GM21529 (cell line): ENCODE data around the gene KIF21B.

ENCODE experiments used
- ATAC-seq: cut with Tn5 transposase; IDR thresholded peaks from one replicate; pipeline ENCODE4 v1.9.1; 2021; ENCODE audit not compliant: unreplicated experiment

The KIF21B gene

GRCh38 chr1:201044119-201044518 lies 20.6 kb upstream of the KIF21B start:
- ATAC-seq: no peak

DNA sequence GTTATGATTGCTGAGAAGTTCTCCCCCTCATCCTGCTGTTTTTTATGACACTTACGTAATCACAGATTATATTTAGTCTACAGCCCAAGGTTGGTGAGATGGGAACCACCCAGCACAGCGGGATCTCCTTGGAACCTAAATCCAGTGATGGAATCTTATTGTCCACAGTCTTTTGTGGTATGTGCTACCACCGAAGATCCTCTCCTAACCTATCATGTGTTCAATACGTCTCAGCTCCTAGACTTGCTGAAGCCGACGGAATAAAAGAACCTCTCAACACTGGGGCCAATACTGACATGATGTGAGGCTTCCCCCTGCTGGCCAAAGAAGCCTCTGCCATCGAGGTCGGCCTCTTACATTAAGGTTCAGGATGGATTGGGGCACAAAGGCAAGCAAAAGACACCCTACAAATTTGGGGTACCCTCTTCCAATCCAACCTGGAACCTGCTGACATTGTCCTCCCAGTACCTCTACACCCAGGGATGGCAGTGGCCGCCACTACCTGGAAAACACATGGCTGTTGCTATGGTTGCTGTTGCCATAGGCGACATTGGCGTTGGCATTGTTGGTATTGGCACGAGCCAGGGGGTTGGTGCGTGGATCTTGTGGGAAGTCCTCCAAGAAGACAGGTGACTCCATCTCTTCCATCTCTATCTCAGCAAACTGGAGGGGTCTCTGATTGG lies 19.4 kb upstream of the KIF21B start:
- ATAC-seq: peak; percentile 86

DNA sequence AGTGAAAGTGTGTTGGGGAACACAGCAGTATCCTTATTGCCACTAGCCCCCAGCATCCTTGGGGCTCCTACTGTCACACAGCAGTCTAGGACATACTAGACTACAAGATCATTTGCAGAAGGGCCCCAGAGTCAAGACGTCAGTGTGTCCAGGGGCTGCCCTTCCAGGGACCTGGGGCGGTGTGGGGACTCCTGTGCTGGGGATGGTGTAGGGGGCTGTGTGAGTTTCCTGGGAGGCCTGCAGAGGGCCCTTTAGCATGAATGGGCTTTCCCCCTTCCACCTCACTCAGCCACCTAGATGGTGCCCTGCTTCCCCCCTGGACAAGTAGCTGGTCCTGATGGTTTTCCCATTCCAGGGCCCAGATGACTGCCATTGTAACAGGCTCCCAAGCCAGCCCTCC lies 17.5 kb upstream of the KIF21B start:
- no peak for ATAC-seq

- ATAC-seq: no peak
Observed at GRCh38 chr1:201039876-201040275, 16.4 kb upstream of the KIF21B start.

GRCh38 chr1:201039418-201039817 lies 15.9 kb upstream of the KIF21B start:
- ATAC-seq: no peak

GRCh38 chr1:201038186-201038876 lies 14.8 kb upstream of the KIF21B start:
- no peak for ATAC-seq

DNA sequence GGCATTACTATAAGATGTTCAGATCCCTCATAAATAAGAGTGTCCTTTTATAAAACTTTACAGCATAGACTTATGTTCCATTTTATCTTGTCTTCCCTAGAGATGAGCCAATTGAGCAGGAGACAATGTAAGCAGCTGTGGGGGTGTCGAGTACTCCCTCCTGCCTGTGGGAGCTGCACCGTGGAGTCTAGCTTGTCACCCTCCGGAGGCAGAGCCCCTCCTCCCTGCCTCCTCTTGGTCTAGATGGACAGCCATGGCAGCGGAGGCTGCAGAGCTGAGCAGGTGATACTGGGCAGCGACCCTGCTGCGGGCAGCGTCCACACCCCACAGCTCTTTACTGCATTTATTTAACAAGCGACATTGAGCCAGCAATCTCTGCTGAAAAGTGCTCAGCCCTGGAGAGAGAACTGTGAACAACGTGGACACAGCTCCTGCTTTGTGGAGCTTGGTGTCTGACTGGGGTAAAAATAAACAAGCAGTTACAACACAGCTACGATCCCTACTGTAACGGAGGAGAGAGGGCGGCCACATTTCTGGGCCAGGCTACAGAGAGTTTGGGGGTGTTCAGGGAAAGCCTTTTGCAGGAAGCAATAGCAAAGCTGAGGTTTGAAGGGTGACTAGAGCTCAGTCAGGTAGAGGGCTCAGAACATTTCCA lies 12.8 kb upstream of the KIF21B start:
- ATAC-seq: no peak

DNA sequence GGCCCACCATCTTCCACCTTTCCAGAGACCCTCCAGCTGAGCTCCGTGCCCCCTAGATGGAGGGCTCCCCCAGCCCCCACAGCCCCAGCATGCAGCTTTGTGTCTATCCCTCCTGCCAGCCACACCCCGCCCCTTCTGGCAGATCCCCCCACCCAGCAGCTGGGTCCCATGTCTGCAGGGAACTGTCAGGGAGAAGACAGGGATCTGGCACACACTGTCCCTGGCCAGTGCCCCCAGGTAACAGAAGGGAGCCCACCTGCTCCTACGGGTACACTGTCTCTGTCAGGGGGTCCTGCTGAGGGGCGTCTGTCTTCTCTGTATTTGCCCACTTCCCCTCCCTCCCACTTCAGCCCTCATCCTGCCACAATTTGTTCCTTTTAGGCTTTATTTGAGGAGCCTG lies 11.2 kb upstream of the KIF21B start:
- ATAC-seq: no peak

GRCh38 chr1:201032408-201032807 lies 8.9 kb upstream of the KIF21B start:
- ATAC-seq: no peak

DNA sequence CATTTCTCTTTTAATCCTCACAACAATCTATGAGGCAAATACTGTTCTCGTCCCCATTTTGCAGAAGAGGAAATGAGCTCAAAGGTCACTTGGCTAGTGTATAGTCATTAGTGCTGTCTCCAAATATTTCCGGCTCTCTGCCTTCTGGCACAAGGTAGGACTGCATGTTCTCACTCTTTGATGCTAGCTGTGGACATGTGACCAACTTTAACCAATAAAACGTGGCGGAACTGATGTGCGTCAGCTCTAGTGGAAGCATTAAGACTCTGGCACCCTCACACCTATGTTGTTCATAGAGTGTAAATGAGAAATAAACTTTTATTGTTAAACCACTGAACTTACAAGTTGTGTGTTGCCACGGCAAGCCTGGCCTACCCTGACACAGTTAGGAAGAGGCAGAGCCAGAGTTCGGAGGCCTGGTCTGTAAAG lies 5.0 kb upstream of the KIF21B start:
- no peak for ATAC-seq

GRCh38 chr1:201026836-201027235 lies 3.3 kb upstream of the KIF21B start:
- no peak for ATAC-seq

GRCh38 chr1:201026234-201026633 lies 2.7 kb upstream of the KIF21B start:
- no peak for ATAC-seq

- peak; percentile 35 for ATAC-seq
Observed at GRCh38 chr1:201025571-201026002, 2.1 kb upstream of the KIF21B start.

- no peak for ATAC-seq
Observed at GRCh38 chr1:201024625-201024998, 1.1 kb upstream of the KIF21B start.

- no peak for ATAC-seq
Observed at GRCh38 chr1:201023920-201024624, 558 bp upstream of the KIF21B start.

GRCh38 chr1:201022820-201023516 lies 546 bp downstream of the KIF21B start:
- no peak for ATAC-seq

DNA sequence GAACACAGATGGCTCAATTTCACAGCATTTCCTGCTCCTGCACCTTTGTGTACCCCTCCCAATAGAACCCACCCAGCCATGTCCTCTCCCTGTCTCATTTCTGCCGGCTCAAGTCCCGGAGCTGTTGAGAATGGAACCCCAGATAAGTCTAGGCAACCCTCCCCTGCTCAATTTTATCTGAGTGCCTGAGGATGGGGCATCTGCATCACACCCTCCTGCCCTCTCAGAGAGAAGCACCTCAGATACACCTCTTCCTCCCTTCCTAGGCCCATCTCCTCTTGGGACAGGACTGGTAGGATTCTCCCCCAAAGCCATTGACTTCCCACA lies 1.1 kb downstream of the KIF21B start:
- ATAC-seq: no peak

DNA sequence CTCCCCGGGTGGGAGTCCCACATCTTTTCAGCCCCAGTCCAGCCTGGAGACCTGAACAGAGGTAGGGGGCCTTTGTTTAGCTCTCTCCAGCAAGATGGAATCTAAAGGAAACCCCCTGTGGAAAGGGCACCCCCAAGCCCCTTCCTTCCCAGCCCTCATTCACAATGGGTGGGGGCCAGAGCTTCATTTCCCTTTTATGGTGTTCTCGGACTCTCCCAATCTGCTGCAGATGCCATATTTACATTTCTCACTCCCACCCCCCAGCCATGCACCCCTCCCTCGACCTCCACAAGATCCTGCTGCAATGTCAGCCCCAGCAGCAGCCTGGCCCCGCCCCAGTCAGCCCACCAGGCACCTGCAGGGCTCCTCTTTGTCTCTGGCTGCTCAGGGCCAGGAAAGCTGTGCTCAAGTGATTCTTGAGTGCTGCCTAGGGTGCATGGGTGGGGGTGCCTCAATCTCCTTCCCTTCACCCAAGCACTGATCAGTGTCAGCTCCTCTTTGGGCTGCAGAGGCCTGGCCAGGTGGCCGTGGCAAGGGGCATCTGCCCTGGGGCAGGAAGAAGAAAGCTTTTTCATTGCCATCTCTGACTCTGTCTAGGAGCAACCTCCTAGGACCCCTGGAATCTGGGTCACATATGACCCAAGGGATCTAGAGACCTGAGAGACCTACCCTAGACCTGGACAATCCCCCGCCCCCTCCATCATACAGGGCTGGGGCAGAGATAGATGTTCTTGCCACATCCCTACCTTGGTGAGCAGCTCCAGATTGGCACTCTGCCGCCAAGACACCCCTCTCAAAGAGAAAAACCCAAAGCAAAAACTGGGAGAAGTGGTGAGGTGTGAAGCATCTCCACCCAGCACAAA lies 1.7 kb downstream of the KIF21B start:
- no peak for ATAC-seq

DNA sequence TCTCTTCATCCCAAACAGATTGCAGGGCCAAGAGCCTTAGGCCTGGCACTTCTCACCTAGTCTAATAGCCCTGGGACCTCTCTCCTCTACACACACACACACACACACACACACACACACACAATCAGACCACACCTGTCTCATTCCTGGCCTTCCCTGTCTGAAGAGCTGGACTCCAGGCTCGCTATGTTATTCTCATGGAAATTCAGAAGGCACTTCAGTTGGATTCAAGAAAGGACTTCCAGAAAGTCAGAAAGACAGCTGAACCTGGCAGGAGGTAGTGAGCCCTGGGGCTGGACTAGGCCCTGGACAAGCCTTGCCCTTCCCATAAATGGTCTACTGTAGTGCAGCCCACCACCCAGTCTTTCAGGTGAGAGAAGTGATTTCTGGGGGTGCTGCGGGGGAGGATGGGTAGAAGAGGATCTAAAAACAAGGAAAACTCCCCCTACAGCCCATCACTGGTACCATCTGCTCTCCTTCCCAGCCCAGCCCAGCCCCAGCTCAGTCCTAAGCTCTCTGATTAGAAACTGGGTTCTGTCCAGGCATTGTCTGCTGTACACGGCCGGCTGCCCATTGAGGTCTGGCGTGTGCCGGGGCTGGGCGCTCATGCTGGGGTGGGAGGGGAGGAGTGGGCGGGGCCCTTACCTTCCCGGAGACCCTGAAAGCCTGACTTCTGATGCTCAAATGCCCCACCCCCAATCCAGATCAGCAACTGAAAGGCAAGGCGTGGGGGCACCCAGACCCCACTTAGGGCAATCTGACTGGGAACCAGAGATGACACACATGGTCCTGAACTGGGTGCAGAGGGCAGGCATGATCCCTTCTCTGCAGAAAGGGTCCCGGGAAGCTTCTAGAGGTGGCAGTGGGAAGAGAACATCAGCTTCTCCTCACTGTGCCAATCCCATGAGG lies 2.5 kb downstream of the KIF21B start:
- no peak for ATAC-seq
